Breast epithelium (tissue), 3 donors: ENCODE measurements around the gene WDR7.

Source experiments
- CTCF ChIP-seq, 3 donors: fragments of 450-650 bp; IDR thresholded peaks; one replicate each; pipeline ENCODE4 v1.5.1; 2016 to 2017; ENCODE audit warnings: antibody characterized with exemption in 3 of 3, mild to moderate bottlenecking in 3 of 3, moderate library complexity in 3 of 3
- POLR2A ChIP-seq: fragments of 450-650 bp; IDR thresholded peaks from one replicate; pipeline ENCODE4 v1.6.1; 2016; ENCODE audit warnings: antibody characterized with exemption, mild to moderate bottlenecking, moderate library complexity
- POLR2AphosphoS5 ChIP-seq, 3 donors: sonication (generic); formaldehyde crosslinking; IDR thresholded peaks; one replicate each; pipeline ENCODE4 v1.6.1; 2017; ENCODE audit warnings: antibody characterized with exemption in 3 of 3

- TF ChIP-seq CTCF (IDR thresholded peaks at IDR 0.05) (no peak), POLR2A (no peak), POLR2AphosphoS5 (IDR thresholded peaks at IDR 0.05) (no peak)
Observed at GRCh38 chr18:56738184-56738583, 87.0 kb downstream of the WDR7 start.
